HG03354 (cell line): ENCODE results near the gene SUGCT.
"Not testable (repeated sequence)": the region's sequence is repeated elsewhere in the genome, so short reads cannot be mapped to it uniquely, and the experiment has no call there.

ENCODE experiments used
- ATAC-seq: cut with Tn5 transposase; IDR thresholded peaks from one replicate; pipeline ENCODE4 v1.9.1; 2021; ENCODE audit warnings: mild to moderate bottlenecking; ENCODE audit not compliant: unreplicated experiment, poor library complexity, severe bottlenecking

The SUGCT gene

GRCh38 chr7:40134428-40135316 lies at the start of gene SUGCT, which contains the start of gene MPLKIP:
SUGCT (plus strand) TSS chr7:40135005.
MPLKIP (minus strand) TSS chr7:40134622; CDS start chr7:40134567, 55 bp downstream.
- peak; percentile 90 for ATAC-seq

- ATAC-seq = no peak
Measured at GRCh38 chr7:40092182-40092581, 42.6 kb upstream of the SUGCT start.

- no peak for ATAC-seq
Measured at GRCh38 chr7:40093631-40094350, 41.0 kb upstream of the SUGCT start.

DNA sequence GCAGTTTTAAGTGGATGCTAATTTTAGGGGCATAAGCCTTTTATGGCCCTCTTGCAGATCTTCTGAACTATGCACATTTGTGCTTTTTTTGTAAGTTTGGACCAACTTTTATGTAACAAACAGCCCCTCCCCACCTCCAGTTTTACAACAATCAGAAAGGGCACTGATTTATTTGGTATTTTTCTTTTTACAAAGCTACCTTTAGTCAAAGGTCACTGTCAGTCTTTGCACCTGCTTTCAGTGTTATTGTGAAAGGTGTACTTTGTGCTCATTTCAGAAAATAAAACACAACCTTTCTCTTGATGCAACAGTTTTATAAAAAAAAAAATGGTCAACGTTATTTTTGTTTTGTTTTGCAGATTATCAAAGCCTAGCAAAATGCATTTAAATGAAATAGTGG lies 39.6 kb upstream of the SUGCT start:
- ATAC-seq = no peak

DNA sequence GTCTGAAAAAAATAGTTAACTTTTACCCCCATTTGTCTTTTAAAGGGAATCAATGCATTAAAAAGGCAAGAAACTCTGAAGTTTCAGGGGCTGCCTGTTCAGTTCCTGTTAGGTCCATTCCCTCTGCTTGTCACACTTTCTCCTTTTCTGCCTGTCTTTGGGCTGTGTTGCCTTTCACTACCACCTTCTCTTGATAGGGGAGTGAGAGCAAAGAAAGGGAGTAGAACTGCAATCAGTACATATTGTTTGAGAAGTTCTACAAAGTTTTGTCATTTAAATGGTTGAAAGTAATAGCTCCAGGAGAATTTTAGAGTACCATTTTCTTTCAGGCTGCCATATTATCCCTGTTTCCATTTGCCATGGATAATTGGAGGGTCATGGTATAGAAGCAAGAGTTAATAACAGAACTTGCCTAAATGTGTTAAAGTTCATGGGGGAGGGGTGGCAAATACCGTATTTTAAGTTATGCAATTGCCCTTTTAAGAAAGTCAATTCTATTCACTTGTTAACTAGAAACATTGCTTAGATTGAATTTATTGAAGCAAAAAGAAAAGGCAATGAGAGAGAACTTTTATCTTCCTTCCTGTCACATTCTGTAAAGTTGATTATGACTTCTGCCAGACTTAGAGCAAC lies 39.0 kb upstream of the SUGCT start:
- ATAC-seq = no peak

DNA sequence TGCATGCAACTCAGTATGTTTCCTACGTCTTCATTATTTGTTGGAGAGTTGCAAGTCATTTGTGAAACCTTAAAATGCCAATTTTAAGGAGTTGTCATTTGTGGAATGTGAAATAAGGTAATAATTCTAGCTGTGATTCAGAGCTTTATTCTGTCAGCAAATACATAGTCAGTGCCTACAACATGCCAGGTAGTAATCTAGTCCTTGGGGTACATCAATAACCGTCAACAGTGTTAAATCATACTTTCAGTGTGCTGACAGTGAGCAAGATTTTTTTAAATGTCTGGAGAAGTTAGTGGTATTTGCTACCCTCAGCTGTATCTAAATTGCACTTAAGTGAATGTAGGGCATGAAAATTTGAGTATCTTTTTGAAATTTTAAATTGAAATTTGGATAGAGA lies 37.1 kb upstream of the SUGCT start:
- no peak for ATAC-seq

DNA sequence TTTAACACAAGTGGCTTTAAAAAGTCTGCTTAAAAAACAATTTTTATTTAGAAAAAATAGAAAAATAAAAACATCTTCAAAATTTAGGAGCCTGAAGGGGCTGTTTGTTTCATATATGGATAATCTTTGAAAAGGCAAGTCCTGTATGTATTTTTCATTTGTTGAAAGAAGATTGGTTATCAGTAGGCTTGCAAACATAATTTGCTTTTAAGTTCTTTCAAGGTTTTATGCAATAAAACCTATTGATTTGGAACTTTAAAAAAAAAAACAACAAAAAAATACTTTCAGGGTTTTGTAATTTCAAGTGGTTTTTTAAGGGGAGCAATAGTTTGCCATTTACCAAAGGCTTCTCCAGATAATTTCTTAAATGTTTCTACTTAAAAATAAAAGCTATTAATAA lies 36.0 kb upstream of the SUGCT start:
- no peak for ATAC-seq

- ATAC-seq = no peak
Measured at GRCh38 chr7:40099837-40100236, 35.0 kb upstream of the SUGCT start.

GRCh38 chr7:40101201-40101600 lies 33.6 kb upstream of the SUGCT start:
- no peak for ATAC-seq

GRCh38 chr7:40102897-40103296 lies 31.9 kb upstream of the SUGCT start:
- ATAC-seq = no peak

GRCh38 chr7:40105879-40106473 lies 28.8 kb upstream of the SUGCT start:
- no peak for ATAC-seq

DNA sequence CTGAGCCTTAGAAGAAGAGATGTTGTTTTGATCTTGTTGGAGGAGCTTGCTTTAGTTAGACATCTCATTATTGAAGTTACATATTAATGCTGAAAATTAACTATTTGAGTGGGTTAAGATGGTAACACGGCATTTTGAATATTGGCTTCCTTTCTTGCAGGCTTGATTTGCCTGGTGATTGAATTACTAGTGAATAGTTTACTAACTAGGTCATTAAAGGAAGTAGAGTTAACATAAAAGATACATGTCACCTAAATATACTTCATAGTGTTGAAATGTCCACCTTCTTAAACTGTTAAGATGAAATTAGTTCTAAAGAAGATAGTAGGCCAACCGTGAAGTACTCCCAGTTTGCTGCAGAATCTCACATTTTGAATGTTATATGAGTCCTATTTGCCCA lies 18.9 kb upstream of the SUGCT start:
- no peak for ATAC-seq

GRCh38 chr7:40117199-40117598 lies 17.6 kb upstream of the SUGCT start:
- ATAC-seq = not testable (repeated sequence)

GRCh38 chr7:40118201-40118600 lies 16.6 kb upstream of the SUGCT start:
- not testable (repeated sequence) for ATAC-seq

DNA sequence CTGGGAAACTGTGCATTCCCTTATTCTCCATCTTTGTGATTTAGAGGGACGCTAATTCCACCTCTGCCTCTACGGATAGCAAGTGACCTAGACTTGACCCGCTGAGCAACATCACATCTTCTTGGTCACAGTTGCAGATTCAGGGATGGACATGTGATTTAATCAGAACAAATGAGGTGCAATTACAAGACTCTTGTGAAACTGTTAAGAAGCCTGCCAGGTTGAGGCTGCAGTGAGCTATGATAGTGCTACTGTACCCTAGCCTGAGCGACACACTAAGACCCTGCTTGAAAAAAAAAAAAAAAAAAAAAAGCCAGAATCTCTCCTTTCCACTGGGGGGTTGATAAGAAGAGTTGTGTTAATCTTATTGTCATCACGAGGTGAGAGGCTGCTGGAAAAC lies 14.8 kb upstream of the SUGCT start:
- ATAC-seq = no peak

DNA sequence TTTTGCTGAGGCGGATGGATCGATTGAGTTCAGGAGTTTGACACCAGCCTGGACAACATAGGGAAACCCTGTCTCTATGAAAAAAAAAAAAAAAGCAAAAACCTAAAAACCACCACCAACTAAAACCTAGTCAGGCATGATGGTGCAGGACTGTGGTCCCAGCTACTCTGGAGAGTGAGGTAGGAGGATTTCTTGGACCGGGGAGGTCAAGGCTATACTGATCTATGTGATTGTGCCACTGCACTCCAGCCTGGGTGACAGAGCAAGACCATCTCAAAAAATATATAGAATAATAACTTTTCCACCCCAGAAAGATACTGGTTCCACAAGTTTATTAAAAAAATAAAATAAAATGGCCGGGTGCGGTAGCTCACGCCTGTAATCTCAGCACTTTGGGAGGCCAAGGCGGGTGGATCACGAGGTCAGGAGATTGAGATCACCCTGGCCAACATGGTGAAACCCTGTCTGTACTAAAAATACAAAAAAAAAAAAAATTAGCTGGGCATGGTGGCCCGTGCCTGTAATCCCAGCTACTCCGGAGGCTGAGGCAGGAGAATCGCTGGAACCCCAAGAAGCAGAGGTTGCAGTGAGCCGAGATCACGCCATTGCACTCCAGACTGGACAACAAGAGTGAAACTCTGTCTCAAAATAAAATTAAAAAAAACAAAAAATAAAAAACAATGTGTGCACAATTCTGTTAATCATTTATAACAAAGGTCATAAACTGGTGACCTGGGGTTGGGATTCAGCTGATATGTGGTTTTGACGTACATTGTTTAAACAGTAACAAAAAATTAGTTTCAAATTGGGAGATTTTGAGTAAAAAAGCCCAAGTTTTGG lies 12.5 kb upstream of the SUGCT start:
- ATAC-seq = not testable (repeated sequence)

DNA sequence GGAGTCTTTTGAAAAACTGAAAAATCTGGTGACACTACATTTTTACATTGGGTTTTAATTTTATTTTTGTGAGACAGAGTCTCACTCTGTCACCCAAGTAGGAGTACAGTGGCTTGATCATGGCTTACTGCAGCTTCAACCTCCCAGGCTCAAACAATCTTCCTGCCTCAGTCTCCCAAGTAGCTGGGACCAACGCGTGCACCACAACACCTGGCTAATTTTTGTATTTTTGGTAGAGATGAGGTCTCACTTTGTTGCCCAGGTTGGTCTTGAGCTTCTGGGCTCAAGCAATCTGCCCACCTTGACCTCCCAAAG lies 11.9 kb upstream of the SUGCT start:
- no peak for ATAC-seq

DNA sequence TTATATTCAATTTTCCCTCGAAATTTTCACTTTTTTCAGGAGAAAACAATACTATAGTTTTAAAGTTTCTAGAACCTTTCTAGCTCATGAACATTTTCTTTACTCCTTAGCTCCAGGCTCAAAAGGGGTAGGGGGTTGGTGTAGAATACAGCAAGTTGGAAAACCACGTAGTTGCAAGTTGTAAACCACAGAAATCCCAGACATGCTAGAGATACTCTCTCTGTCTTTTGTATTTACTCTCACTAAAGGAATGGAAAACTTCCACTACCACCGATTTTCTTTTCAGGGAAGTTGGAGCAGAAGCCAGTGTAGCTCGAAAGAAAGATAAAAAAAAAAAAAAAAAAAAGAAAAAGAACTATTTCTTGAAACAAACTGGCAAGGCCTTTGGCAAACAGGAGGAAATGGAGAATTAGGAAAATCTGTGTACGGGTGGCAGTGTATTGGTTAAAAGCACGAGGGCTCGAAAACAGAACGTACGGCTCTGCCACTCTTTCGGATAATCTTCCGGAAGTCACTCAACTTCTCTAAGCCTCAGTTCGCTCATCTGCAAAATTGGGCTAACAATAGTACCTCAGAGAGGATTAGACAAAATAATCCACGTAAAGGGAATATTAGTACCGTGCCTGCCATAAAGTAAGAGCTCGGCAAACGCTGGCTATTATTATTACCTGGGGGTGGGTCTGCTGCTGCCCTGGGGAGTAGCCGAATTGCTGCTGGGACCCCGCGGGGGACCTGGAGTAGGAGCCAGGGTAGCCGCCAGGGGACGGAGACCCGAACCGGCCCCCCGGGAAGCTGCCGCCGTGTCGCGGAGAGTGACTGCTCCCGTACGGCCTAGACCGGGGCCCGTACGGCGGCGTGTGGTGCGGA lies 1.0 kb upstream of the SUGCT start:
- peak; percentile 61 for ATAC-seq

DNA sequence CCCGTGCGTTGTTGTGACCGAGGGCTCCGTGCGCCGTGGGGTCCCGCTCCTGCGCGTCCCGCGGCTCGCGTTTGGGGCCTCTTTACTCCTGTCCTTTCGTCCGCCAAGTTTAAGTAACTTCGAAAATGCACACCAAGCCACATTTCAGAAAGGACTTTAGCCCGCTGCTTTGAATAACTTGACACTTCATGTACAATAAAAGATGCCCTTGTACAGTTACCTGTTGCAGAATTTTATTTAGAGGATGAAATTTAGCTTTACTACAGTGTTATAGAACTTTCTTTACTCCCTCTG lies 459 bp downstream of the SUGCT start:
- no peak for ATAC-seq
